NCI-H1092 (cell line): ENCODE measurements around the gene LYZL6.
A peak's percentile ranks its signal among the peaks of the same experiment; 100 is the strongest.
"Not testable (repeated sequence)": the region's sequence is repeated elsewhere in the genome, so short reads cannot be mapped to it uniquely, and the experiment has no call there.

Experiments used
- DNase-seq: peaks from one replicate; lab custom pipeline; 2025; lab: John Stamatoyannopoulos, UW

LYZL6 gene

GRCh38 chr17:35906926-35907637, 36.4 kb downstream of the LYZL6 start:
- no peak for DNase-seq

DNA sequence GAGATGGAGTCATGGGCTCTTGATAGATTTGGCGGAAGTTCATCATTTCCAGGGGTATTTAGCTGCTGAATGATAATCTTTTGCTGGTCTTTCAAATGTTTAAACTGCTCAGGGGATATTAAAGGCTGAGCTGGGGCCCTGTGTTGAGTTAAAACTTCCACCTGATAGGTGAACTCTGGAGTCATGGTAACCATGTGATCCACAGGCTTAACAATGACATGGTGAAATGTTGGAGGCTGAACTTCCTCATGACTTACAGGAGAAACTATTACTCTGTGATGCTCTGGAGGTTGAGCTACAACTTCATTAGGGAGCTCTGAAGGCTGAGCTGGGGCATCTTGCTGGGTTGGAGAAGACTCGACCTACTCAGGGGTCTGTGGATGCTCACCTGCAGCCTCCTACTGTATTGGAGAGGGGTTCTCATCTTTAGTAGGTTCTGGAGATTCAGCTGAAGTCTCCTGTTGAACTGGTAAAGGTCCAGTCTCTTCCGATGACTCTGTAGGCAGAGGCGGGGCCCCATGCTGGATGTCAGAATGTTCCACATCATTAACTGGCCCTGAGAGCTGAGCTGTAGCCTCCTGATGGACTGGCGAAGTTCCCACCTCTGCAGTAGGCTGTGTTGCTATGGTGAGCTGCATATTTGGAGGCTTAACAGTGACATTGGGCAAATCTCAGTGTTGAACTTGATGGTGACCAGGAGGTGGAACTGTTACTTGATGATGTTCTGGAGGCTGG, 37.2 kb downstream of the LYZL6 start:
- DNase-seq, result no peak

DNA sequence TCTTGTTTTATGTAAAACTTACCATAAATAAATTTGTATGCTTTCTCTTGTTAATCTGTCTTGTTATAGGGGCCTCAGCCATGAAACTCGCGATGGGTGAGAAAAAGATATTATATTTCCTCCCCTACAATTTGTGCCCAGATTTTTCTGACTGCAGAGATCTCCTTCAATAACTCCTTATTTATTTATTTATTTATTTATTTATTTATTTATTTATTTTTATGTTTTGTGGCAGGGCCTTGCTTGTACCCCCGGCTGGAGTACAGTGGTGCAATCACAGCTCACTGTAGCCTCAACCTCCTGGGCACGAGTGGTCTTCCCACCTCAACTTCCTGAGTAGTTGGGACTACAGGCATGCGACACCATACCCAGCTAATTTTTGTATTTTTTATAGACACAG, 40.1 kb downstream of the LYZL6 start:
- DNase-seq, result no peak

DNA sequence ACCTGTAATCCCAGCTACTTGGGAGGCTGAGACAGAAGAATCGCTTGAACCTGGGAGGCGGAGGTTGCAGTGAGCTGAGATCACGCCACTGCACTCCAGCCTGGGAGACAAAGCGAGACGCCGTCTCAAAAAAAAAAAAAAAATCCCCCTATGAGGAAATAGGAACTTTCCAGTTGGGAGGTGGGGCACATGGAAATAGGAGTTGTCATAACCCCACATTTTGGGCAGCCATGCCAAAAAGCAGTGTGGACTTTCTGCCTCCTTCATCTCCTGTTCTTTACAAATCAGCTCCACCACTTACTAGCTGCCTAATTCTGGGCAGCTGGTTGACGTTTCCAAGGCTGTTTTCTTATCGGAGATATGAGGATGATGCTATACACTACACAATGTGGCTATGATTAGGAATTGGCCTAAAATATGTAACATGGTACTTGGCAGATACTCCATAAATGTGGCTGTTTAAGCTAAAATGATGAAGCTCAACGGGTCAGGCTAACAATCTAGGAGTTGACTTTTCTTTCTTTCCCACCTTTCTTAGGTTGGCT, 41.8 kb downstream of the LYZL6 start:
- no peak for DNase-seq

DNA sequence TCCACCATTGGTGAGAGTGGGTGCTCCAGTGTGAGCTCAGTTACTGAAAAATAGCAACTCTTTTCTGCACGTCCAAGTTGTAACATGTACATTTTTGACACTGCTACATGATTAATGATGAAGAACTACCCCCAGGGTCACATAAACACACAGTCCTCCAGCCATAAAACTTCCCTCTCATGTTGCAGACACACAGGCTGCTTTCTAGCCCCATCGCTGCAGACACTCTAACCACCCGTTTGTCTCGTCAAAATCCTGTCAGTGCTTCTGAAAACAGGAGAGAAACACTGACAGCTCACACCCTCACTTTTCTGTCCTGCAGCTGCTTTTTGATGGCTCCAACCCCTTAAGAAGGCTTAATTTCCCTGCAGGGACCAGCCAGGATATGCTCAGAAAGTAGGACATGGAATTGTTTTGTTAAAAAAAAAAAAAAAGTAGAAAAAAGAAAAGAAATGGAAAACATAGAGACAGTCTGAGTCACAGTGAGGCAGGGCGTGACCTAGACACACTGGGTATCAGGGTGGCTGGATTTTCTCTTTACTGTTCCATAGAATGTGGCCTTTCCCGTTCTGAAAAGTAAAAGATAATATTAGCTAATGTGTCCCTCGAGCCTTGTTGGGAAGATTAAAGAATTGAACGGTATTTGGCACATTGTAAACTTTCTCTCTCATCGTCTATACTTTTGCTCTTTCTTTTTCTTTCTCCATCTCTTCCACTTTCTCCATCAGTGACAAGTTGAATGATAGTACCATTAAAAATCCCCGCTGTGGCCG, 42.6 kb downstream of the LYZL6 start:
- DNase-seq, result no peak

GRCh38 chr17:35900280-35900679, 43.2 kb downstream of the LYZL6 start:
- DNase-seq, result no peak

DNA sequence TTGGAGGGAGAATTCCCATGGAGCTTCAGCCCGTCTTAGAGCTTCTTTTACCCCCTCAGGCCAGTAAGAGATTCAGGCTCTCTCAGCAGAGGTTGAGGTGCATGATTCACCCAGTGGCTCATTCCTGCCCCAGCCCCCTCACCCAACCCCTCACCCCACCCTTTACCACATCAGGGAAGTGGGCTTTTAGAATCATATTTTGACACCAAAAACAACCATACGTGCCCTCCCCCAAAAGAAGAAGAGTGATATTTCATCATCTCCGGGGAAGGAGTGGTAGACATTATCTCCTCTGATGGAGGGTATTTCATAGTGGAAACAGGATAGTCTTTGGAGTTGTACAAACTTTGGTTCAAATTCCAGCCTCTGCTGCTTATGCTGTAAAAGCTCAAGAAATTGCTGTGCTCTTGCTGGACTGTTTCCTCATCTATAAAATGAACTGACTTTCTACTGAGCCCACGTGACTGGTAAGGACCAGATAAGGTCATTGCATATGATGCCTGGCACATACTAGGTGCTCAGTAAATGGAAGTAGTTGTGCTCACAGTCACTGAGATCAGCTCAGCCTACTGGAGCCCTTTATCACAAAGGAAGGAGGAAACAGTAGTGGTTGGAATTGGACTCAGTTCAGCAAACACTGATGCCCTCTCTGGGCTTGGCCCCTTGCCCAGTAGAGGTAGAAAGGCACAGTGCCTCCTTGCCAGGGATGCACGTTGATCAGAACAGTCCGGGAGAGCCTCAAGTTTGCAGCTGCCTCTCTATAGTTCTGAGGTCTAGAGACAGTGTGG, 45.0 kb downstream of the LYZL6 start:
- DNase-seq, result peak; percentile 63

GRCh38 chr17:35897772-35898171, 45.7 kb downstream of the LYZL6 start:
- DNase-seq, result not testable (repeated sequence)

- no peak for DNase-seq
Measured at GRCh38 chr17:35895636-35896587, 47.6 kb downstream of the LYZL6 start.

DNA sequence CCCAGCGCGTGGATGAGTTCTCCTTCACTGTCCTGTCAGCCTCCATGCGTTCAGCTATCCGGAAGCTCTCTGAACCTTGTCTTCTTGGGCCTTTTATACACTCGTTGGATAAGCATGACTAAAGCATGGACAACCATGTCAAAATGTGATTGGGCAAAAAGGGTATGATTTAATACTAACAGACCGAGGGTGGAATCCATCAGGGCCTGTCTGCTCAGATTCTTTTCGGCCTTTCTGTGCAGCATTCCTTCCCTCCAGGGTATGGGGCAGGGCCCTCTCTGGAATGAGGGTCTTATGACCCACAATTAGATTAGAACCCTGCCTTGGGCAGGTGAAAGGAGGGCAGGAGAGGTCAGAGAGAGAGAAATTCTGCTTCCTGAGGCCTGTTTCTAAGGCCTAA, 49.3 kb downstream of the LYZL6 start:
- DNase-seq, result no peak

DNA sequence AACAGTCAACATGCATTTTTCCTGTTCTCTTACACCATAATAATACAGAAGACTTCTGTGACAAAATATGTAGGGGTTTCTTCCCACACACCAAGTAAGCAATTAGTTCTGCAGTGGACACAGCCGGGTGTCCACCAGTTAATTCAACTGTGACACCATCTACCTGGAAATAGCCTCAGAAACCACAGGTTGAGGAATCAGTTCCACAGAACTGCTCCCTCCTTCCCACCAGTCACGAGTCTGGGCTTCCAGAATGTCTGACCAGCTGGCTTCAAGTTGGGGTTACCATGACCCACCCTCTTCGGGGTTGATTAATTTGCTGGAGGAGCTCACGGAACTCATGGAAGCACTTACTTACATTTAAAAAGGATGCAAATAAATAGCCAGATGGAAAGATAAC, 49.8 kb downstream of the LYZL6 start:
- DNase-seq, result no peak

DNA sequence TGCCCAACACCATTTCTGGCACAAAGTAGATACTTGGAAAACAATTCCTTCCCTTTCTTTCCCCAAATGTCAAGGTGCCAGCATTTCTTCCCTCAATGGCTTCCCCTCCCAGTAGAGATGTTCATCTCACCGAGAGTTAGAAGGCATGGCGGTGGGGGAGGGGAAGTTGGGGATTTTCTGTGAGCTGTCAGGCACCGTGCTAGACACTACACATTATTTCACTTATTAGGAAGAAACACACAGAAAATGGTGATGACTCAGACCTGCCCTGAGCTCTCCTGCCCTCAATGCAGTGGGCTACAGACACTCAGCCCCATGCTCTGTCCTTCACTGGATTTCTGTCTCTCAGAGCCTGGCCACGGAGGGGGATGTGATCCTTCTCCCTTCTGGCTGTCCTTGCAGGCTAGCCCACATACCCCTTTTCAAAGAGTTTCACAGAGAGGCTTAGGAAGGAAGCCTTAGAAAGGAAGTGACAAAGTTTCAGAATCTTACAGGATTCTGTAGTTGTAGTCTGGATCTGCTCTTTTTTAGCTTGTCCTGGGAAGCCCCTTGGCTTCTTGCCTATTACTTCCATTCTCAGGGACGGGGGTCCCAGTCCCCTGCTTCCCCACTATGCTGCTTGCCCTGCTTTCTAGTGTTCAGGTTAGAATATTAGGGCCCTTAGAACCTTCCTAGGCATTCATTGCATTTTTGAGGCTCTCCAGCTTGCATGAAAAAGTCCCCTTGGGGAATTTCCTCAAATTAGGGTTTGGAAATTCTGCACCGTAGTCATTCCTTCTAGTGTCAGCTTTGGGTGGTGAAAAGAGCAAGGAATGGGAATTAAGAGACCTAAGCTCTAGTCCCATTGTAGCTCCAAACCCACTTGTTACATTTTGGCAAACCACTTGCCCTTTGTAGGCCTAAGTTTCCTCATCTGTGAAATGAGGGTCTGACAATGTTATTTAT, 51.1 kb downstream of the LYZL6 start:
- DNase-seq, result no peak

GRCh38 chr17:35891269-35891668, 52.2 kb downstream of the LYZL6 start:
- DNase-seq, result no peak

GRCh38 chr17:35890774-35891155, 52.7 kb downstream of the LYZL6 start:
- peak; percentile 11 for DNase-seq

GRCh38 chr17:35889818-35890773, 53.4 kb downstream of the LYZL6 start:
- DNase-seq, result peak; percentile 34

GRCh38 chr17:35889241-35889640, 54.3 kb downstream of the LYZL6 start:
- no peak for DNase-seq
